Esophagus muscularis mucosa (tissue), 3 donors: ENCODE data around the gene FRK.

Experiments
- POLR2A ChIP-seq: fragments of 450-650 bp; IDR thresholded peaks from one replicate; pipeline ENCODE4 v1.6.1; 2017; ENCODE audit warnings: antibody characterized with exemption, moderate library complexity, mild to moderate bottlenecking, low read depth
- TF ChIP-seq, protein P1 (sequence below), 3 experiments: fragments of 200-600 bp in 2 of 3; fragments of 450-650 bp in 1 of 3; sonication (generic) in 2 of 3; IDR thresholded peaks; one replicate each; pipeline ENCODE4 v1.5.1; 2017 to 2019; ENCODE audit warnings: antibody characterized with exemption in 3 of 3, mild to moderate bottlenecking in 2 of 3, moderate library complexity in 1 of 3

DNA sequence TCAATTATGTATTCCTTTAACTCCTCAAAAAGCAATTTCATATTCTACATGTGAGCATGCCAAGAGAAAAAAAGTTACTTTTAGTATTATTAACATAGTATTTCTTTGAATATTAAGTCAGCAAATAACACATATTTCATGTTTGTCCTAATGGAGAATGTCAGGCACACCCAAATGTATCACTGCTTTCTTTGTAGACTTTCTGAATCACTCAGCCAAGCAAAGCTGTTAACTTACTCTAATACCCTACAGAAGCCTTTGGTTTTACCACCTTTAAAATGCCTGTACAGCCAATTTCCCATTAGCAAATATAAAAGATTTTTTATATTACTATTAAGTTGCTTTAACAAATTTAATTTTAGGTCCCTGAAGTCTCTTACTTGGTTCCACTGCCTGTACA, 23.8 kb downstream of the FRK start:
- no peak for TF ChIP-seq POLR2A
- TF ChIP-seq, protein P1, sequence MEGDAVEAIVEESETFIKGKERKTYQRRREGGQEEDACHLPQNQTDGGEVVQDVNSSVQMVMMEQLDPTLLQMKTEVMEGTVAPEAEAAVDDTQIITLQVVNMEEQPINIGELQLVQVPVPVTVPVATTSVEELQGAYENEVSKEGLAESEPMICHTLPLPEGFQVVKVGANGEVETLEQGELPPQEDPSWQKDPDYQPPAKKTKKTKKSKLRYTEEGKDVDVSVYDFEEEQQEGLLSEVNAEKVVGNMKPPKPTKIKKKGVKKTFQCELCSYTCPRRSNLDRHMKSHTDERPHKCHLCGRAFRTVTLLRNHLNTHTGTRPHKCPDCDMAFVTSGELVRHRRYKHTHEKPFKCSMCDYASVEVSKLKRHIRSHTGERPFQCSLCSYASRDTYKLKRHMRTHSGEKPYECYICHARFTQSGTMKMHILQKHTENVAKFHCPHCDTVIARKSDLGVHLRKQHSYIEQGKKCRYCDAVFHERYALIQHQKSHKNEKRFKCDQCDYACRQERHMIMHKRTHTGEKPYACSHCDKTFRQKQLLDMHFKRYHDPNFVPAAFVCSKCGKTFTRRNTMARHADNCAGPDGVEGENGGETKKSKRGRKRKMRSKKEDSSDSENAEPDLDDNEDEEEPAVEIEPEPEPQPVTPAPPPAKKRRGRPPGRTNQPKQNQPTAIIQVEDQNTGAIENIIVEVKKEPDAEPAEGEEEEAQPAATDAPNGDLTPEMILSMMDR (IDR thresholded peaks at IDR 0.05): no peak
